ENCODE results near the gene UNC119.

Gene UNC119

DNA sequence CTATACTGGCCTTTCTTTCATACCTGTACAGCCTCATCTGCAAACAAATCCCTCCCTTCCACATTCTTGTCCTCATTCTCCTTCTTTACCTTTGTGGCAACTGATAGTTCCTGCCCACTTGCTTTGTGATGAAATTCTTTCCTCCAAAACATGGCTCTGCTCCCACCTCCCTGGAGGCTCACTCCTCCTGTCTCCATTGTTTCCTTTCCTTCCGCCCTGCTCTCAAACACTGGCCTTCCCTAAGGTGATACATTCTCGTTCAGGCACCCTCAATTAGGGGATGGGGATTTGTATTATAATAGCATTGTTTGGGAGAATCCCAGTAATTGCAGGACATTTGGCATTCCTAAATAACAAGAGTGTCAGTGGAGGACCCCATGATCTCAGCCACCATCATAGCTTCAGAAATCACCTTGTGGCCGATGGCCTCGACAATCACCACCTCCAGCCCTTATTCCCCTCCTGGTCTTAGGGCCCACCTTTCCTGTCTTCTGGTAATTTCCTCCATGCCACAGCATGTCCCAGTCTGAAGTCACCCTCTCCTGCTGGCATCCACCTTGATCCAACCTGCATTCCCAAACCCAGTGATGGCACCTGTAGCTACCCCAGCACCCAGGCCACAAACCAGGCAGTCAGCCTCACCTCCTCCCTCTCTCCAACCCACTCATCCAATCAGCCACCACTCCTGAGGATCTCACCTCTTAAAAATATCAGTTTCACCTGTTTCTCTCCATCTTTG lies 7.9 kb downstream of the UNC119 start:
- DNase-seq (ENCODE audit: low read depth): no peak

DNA sequence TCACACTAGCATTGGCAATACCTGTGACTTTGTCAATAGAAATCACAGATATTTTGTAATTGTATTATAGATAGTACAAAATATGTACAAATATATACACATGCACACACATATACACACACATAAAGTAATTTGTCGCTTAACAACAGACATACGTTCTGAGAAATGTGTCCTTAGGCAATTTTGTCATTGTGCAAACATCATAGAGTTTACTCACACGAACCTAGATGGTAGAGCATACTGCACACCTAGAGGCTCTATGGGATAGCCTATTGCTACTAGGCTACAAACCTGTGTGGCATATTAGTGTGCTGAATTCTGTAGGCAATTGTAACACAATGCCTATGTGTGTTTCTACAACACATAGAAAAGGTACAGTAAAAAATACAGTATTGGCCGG lies 11.0 kb downstream of the UNC119 start:
- no peak for DNase-seq (ENCODE audit: low read depth)

DNA sequence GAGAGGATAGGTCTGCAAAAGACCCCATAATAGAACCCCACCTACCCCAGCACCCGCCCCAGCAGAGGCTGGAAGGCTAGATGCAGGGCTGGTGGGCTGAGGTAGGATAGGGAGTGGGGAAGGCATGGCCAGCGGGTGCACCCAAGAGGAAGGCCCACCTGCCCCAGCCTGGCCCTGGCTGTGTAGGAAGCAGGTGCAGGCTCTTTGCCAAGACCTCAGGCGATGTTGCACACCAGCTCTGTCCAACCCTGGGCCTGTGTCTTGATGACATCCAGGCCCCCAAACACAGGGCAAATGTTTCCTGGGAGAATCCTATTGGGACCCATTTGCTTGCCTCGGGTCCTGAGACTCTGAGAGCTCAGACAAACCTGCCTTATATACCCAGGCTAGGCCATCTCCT lies 12.2 kb downstream of the UNC119 start:
- DNase-seq (ENCODE audit: low read depth): no peak

DNA sequence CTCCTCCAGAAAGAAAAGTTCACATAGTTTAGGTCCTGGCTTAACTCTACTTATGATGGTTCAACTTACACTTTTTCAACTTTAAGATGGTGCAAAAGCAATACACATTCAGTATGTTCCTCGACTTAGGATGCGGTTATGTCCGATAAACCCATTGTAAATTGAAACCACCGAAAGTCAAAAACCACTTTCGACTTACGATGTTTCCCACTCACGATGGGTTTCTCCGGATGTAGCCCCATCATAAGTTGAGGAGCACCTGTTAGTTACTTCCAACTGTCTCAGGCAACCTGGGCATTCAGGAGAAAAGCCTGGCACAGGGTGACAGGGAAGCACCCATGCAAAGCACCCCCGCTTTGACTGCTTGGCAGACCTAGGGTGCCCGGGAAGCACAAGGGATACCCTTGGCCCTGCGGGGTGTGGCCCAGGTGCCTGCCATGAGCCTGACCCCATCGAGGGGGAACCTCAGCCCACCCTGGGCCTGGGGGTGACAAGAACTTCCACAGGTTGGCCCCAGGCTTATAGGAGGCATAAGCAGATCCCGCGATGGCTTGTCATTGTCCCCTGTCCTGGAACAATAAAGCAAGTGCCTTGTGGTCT lies 14.0 kb downstream of the UNC119 start:
- DNase-seq (ENCODE audit: low read depth): no peak

DNA sequence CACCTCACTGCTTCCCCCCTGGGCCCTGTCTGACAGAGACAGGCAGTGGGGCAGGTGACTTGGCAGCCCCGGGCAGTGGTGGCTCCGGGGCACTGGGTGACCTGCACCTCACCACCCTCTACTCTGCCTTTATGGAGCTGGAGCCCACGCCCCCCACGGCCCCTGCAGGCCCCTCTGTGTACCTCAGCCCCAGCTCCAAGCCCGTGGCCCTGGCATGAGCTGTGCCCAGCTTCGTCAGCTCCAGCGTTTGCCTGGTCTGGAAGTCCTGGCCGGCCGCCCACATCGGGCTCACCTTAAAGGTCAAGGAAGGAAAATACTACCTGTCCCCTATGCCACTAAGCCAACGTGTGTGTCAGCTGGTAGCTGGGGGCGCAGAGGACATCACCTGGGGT lies 15.2 kb downstream of the UNC119 start:
- DNase-seq (ENCODE audit: low read depth): no peak

DNA sequence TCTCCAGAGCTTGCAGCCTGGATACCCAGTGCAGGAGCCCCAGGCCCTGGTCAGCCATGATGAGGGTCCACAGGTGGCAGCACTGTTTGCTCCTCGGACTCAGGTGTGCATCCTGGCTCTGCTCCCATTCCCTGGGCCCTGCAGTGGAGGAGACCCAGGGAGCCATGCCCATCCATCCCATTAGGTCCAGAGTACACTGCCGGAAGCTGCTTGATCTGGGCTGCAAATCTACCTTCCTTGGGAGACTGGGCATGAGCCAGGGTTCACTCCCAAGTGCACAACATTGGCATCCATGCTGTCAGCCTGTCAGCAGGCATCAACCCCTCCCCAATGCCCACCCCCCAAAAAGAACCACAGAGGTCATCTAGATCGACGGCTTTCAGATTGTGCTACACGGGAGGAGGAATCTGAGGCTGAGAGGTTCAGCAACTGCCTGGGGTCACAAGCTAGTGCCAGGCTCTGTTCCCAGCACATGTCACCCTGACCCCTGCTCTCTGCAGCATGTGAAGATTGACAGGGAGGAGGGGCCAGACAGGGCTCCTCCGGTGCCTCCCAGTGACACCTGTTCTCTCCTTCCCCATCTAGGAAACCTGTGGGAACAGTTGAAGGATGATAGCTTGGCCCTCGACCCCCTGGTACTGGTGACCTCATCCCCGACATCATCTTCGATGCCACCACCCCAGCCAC lies 15.7 kb downstream of the UNC119 start:
- no peak for DNase-seq (ENCODE audit: low read depth)

DNA sequence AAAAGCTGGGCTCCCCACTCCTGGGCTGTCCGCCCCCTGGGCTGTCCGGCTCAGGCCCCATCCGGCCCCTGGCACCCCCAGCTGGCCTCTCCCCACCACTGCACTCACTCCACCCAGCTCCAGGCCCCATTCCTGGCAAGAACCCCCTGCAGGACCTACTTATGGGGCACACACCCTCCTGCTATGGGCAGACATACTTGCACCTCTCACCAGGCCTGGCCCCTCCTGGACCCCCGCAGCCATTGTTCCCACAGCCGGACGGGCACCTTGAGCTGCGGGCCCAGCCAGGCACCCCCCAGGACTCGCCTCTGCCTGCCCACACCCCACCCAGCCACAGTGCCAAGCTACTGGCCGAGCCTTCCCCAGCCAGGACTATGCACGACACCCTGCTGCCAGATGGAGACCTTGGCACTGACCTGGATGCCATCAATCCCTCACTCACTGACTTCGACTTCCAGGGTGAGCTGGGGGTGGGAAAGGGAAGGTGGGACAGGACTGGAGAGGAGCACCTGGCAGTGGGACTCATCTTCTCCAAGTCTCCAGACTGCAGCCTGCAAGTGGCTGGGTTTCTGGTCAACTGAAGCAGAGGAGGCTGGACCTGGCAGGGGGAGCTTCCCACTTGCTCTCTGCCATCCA lies 17.6 kb downstream of the UNC119 start:
- DNase-seq (ENCODE audit: low read depth): no peak

DNA sequence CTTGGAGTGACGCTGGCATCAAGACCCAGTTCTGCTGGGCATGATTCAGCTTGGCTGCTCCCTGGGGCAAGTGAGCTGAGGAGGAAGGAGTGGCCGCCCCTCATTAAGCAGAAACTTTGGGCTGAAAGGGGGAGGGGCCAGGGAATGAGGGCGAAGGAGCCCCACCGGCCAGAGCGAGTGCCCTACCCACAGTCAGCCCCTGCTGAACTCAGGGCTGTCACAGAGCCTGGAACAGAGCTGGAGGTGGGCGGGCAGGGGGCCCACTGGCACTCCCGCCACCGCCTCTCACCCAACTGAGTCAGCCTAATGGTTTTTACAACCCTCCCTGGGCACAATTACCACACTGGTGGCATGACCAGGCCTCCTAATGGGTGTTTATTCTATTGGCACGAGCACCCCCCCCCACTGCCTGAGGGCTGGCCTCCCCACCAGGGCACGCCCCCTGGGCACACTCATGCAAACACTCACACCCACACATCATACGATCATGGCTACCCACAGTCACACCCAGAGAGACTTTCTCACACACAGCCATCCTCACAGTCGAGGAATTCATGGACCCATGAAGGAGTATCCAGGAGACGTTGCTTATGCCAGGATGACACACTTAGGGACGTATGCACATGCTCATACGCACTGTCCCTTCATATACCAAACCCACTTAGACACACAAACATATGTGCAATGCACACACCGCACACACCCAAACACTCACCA lies 19.2 kb downstream of the UNC119 start:
- no peak for DNase-seq (ENCODE audit: low read depth)

DNA sequence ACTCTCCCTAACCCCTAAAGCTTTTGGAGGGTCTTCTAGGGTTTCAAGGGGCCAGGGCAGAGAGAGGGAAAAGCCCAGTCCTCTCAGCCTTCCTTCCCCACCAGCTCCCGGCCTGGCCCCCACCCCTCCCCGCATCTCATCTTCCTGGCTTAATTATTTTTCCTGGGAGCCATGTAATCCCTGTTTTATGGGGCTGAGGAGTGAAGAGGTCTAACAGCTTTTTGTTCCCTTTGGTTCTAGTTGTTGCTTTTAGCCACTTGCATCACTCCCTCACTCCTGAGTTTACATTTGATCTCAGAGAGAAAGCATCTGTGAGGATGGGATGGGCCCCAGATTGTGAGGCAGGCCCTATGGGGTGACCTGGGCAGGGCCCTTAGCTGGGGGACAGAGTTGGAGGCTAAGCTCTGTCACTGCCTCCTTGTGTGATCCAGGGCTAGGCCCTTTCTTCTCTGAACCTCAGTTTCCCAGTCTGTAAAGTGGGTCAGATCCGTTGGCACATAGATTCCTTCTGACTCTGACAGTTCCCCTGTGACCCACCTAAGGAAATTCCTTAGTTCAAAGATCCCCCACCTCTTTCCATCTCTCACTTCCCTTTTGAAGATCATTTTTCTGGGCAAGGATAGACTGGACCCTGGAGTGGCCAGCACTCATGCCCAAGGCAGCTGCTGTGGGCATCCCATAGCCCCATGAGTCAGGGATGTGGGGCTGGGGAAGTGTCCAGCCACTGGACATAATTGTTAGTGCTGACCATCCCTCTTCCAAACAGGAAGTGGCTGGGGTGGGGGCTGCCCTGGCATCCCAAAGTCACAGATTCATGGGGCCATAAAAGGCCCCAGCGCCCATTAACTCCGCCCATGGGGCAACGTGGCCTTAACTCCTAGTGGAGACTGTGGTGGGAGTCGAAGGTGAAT lies 20.1 kb downstream of the UNC119 start:
- no peak for DNase-seq (ENCODE audit: low read depth)

DNA sequence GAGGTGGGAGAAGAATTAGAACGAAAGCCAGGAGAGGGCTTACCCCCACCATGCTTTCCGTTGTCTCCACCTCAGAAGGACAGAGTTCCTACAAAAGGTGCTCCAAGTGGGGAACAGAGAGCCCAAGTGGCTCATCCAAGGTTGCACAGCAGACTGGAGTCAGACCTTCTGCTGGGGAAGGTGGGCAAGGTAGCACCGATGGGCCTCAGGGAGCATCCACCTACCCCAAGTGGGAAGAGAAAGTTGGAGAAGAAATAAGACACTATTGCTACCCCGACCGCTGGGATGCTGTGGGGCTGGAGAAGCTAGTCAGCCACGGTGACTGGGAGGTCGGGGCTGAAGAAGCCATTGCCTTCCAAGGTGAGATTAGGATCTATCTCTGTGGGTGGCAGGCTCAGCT lies 21.5 kb downstream of the UNC119 start:
- DNase-seq (ENCODE audit: low read depth): no peak

DNA sequence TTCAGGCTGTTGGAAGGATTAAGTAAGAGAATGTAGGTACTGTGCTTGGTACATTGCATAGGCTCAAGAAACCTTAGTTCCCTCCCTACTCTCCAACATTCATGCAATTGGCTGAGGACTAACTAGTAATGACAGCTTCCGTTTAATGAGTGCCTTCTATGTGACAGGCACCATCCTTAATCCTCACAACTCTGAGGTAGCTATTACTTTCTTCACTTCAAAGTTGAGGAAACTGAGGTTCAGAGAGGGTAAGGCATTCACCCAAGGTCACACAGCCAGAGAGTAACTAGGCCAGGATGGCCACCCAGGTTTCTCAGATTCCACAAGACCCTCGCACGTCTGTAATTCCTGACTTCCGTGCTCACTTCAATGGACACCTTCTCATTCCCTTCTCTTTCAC lies 22.2 kb downstream of the UNC119 start:
- DNase-seq (ENCODE audit: low read depth): no peak

DNA sequence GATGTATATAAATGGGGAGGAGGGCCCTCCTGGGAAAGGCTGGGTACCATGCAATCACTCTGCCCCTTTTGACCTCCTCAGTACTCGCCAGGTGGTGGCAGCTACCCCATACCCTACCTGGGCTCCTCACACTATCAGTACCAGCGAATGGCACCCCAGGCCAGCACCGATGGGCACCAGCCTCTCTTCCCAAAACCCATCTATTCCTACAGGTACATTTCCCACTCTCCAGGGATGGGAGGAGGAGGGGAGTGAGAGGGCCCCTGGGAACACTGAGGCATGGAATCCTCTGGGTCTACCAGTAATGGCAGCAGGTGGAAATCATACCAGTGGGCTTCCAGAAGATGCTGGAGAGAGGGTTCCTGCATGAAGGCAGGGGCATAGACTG lies 23.4 kb downstream of the UNC119 start:
- DNase-seq (ENCODE audit: low read depth): no peak

DNA sequence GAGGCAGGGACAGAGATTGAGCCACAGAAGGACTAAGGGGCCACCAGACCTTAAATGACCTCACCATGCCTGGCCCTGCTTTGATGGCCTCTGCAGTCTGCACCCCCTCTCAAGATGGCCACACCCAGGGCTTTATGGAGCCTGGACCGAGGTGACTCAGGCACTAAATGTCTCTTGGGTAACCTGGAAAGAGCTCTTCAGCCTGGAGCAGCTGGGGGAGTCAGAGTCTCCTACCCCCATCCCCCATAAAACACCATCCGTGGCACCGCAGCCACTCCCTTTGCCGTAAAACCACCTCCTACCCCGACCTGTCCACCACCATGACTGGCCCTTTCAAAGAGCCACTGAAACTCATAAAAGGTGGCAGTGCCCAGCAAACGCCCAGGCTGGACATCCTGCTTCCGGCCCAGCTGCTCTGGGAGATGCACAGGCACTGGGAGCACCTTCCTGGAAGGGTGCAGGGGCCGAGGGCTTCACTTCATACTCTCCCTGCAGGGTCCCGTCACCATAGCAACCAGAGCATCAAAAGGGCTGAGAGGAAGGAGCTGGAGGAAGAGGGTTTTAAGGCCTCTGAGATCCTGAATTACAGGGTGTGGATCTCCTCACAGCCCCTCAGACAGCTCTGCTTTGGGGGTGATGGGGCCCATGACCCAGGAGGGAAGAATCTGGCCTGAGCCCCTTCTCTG lies 24.0 kb downstream of the UNC119 start:
- no peak for DNase-seq (ENCODE audit: low read depth)

DNA sequence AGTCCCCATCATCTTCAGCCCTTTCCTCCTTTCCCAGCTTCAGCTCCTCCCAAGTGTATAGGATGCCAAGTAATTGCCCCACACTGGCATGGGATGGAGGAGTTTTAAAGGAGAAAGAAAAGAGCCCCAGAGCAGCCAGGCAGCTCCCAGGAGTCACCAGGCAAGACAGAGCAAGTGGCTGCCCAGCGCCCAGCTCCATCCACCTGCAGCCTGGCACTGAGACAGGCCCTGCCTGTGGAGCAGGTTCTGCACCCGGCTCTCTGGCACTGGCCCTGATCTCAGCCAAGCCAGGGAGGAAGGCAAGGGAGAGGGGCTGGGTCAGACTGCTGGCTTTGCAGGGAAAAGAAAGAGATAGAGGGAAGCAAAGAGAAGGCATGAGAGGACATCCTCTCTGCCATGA lies 24.6 kb downstream of the UNC119 start:
- DNase-seq (ENCODE audit: low read depth): no peak

DNA sequence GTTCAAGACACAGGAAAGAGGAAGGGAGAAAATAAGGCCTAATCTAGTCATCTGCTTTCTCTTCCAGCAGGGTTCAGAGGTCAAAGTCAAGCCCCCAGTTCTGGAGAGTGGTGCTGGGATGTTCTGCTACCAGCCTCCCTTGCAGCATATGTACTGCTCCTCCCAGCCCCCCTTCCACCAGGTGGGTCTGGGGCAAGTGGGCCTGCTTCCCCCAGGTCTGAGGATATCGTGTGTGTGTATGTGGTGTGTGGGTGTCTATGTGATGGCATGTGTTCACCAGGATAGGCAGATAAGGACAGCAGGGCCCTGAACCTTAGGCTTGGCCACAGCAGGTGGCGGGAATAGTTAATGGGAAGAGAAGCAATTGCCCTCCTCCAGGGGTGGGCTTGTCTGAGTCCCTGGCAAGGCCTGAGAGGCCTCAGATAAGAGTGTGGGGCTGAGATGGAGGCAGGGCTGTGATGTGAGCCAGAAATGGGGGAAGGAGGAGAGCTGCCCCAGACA lies 25.2 kb downstream of the UNC119 start:
- no peak for DNase-seq (ENCODE audit: low read depth)

DNA sequence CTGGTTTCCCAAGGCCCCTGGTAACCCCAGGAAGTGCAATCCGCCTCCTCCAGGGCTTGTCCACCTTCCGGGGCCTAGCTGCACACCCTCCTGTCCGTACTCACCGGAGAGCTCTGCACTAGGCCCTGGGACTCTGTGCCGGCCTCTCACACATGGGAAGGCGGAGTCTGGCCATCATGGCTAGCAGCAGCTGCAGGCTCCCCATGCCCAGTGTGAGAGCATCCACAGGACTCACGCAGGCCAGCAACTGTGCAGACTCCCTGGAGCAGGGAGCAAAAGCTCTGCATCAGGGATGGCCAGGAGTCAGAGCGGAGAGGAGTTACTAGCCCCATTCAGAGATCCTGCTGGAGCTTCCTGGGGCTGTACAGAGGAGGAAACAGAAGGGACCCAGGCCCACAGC lies 26.0 kb downstream of the UNC119 start:
- no peak for DNase-seq (ENCODE audit: low read depth)

DNA sequence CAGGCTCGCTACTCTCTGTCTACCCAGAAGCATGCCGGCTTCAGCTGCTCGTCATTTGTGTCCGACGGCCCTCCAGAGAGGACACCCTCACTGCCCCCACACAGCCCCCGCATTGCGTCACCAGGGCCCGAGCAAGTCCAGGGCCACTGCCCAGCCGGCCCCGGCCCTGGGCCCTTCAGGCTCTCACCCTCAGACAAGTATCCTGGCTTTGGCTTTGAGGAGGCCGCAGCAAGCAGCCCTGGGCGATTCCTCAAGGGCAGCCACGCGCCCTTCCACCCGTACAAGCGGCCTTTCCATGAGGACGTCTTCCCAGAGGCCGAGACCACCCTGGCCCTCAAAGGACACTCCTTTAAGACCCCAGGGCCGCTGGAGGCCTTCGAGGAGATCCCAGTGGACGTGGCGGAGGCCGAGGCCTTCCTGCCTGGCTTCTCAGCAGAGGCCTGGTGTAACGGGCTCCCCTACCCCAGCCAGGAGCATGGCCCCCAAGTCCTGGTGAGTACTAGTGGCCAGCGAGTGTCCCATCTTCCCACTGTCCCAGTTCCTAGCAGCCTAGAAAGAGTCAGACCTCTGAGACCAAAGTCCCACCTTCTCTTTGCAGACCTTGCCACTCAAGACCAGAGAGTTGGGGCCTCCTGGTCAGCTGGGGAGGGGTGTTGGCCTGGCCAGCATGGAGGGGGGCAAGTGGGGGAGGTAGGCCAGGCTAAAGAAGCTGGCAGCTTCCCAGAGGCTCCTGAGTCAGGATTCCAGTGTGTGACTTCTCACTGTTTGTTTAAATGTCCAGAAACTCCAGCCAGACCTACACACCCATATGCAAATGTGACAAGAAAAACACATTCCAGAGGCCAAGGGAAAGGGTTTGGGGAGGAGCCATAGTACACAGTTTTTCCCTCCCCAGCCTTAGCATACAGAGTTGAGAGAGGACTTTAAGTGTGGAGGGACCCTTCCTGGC lies 27.7 kb downstream of the UNC119 start:
- no peak for DNase-seq (ENCODE audit: low read depth)

DNA sequence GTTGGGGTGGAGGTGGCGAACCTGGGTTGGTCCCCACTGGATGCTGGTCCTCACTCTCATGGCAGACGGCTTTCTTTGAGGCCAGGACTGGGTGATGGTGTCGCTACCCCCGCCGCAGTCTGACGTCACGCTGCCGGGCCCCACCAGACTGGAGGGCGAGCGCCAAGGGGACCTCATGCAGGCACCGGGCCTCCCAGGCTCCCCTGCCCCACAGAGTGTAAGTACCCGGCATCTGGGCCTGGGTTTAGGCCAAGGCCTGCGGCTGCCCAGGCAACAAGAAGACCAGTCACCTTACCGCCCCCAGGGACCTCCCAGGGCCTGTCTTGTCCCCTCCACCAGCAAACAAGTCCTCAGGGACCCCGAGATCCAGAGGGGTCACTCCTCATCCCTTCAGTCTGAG lies 28.5 kb downstream of the UNC119 start:
- no peak for DNase-seq (ENCODE audit: low read depth)

DNA sequence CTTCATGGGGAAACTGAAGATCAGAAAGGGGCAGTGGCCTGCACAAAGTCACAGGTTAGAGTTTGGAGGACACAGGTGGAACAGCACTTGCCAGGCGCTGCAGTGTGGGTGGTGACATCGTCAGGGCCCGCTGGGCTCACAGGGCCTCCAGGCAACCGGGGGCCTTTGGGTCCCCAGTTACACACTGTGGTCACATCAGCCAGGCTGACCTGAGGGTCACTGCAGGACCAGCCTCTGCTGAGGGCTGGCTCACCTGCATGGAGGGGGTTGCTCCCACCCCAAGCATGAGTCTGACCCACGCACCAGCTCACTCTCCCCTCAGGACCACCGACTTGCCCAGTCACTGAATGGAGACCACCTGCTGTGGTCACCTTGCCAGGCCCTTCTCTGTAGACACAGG lies 29.2 kb downstream of the UNC119 start:
- DNase-seq (ENCODE audit: low read depth): no peak
